A549 treated with AZD2906 at 1 μM for 4 hours (cell line): ENCODE results near the gene SLFN12L. TPM values are rescaled to one million over a fixed set of nuclear protein-coding genes. Genes with fewer than 3 reads are reported as not detected.

Experiments used
- total RNA-seq: library from RNA; stranded (reverse); fragments of 200-300 nt; extraction: Qiagen RNA extraction; gene quantifications from 5 replicates; pipeline ENCODE4 v1.2.3, GENCODE V29; 2022

The SLFN12L gene
- total RNA-seq = 0.03 to 0.06 TPM in 2 of 5 replicates, not detected in the others

GRCh38 chr17:35537601-35538141 is at the start of gene SLFN12L:
Gene SLFN12L, minus strand, starts transcription at chr17:35537678. Its CDS starts 15,314 bp downstream, at chr17:35522364.

GRCh38 chr17:35578197-35578928 is 40.9 kb upstream of the SLFN12L start, which contains the start of gene PEX12:
Gene PEX12, minus strand, starts transcription at chr17:35578571. Its CDS starts 550 bp downstream, at chr17:35578021.

GRCh38 chr17:35560703-35561102 is 23.2 kb upstream of the SLFN12L start, which contains the start of gene SLFN14:
Gene SLFN14, minus strand, starts transcription at chr17:35560819. Its CDS starts 2,757 bp downstream, at chr17:35558062.

GRCh38 chr17:35448214-35448898 is 89.1 kb downstream of the SLFN12L start, which contains the start of gene SLFN13:
Gene SLFN13, minus strand, starts transcription at chr17:35448766. Its CDS starts 3,086 bp downstream, at chr17:35445680.

GRCh38 chr17:35432176-35433074 is 105.1 kb downstream of the SLFN12L start, which contains the start of gene SLFN12:
Gene SLFN12, minus strand, starts transcription at chr17:35432500. Its CDS starts 9,472 bp downstream, at chr17:35423028.

Other genes with a start within 250 kb of the SLFN12L start
- 4.4 to 6.1 TPM (median 5.2 TPM) in 5 replicates for gene SLFN11, start 164.1 kb downstream of the SLFN12L start, total RNA-seq
- gene SLFN12, start 105.2 kb downstream of the SLFN12L start, total RNA-seq = 0.08 TPM in 1 of 5 replicates, not detected in the others
- gene SLFN13, start 88.9 kb downstream of the SLFN12L start, total RNA-seq = 3.2 to 4.9 TPM (median 3.7 TPM) in 5 replicates
- gene SLFN14, start 23.1 kb upstream of the SLFN12L start, total RNA-seq = not detected in 5 replicates
- gene PEX12, start 40.9 kb upstream of the SLFN12L start, total RNA-seq = 8.6 to 9.9 TPM (median 9.0 TPM) in 5 replicates
- 117 to 149 TPM (median 128 TPM) in 5 replicates for gene AP2B1, start 49.6 kb upstream of the SLFN12L start, total RNA-seq
- gene RASL10B, start 194.0 kb upstream of the SLFN12L start, total RNA-seq = 0.07 to 0.30 TPM (median 0.13 TPM) in 5 replicates
- gene GAS2L2, start 215.6 kb upstream of the SLFN12L start, total RNA-seq = 0.07 to 0.09 TPM (median 0.08 TPM) in 5 replicates
- gene C17orf50, start 223.2 kb upstream of the SLFN12L start, total RNA-seq = 0.12 to 0.53 TPM (median 0.26 TPM) in 5 replicates